ENCODE data around the gene FAAP100.

DNA sequence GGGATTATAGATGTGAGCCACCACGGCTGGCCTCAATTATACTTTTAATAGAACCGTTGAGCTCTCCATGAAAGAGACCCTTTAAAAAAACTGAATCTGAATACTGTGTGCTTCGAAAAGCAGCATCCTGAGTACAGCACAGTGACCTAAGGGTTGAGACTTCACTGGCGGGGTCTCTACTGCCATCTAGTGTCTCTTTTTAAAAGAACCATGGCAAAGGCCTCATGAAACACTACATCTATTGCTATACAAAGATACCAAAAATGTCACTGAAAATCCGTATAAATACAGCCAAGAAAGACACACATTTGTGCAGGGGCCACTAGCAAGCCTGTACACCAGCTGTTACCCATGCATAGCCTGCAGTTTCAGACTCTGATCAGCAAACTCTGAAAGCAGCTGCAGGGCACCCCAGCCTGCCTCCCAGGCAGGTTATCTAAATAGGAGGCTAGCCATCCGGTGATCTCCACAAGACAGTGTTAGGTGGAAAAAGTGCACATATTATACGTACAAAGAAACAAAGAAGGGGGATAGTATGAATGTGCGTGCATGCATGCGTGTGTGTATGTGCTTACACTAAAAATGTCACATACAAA is 49.5 kb upstream of the FAAP100 start:
- TF ChIP-seq POLR2AphosphoS5 (IDR thresholded peaks at IDR 0.05; ENCODE audit: low read depth, low read length), result no peak
- TF ChIP-seq, protein P1, sequence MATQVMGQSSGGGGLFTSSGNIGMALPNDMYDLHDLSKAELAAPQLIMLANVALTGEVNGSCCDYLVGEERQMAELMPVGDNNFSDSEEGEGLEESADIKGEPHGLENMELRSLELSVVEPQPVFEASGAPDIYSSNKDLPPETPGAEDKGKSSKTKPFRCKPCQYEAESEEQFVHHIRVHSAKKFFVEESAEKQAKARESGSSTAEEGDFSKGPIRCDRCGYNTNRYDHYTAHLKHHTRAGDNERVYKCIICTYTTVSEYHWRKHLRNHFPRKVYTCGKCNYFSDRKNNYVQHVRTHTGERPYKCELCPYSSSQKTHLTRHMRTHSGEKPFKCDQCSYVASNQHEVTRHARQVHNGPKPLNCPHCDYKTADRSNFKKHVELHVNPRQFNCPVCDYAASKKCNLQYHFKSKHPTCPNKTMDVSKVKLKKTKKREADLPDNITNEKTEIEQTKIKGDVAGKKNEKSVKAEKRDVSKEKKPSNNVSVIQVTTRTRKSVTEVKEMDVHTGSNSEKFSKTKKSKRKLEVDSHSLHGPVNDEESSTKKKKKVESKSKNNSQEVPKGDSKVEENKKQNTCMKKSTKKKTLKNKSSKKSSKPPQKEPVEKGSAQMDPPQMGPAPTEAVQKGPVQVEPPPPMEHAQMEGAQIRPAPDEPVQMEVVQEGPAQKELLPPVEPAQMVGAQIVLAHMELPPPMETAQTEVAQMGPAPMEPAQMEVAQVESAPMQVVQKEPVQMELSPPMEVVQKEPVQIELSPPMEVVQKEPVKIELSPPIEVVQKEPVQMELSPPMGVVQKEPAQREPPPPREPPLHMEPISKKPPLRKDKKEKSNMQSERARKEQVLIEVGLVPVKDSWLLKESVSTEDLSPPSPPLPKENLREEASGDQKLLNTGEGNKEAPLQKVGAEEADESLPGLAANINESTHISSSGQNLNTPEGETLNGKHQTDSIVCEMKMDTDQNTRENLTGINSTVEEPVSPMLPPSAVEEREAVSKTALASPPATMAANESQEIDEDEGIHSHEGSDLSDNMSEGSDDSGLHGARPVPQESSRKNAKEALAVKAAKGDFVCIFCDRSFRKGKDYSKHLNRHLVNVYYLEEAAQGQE (IDR thresholded peaks at IDR 0.05; ENCODE audit: insufficient read depth in 1 of 2, low read depth in 2 of 2, low read length in 2 of 2), result no peak
- TF ChIP-seq TAF1 (IDR thresholded peaks at IDR 0.05; ENCODE audit: borderline replicate concordance, insufficient read depth, low read length), result no peak
- TF ChIP-seq SIN3A (IDR thresholded peaks at IDR 0.05; ENCODE audit: borderline replicate concordance, insufficient read depth, low read length), result no peak
- no peak for TF ChIP-seq FOXP2 (optimal IDR thresholded peaks at IDR 0.05; ENCODE audit: borderline replicate concordance, extremely low read depth, extremely low read length, insufficient read depth)
